HG03025 (cell line): ENCODE results near the gene MCRIP1.

Experiments used
- ATAC-seq: cut with Tn5 transposase; IDR thresholded peaks from one replicate; pipeline ENCODE4 v1.9.1; 2021; ENCODE audit warnings: mild to moderate bottlenecking, moderate library complexity; ENCODE audit not compliant: unreplicated experiment, low FRiP score

MCRIP1 gene

GRCh38 chr17:81807210-81807719, 25.8 kb downstream of the MCRIP1 start:
- no peak for ATAC-seq

GRCh38 chr17:81806461-81807209, 26.5 kb downstream of the MCRIP1 start:
- ATAC-seq, result no peak

GRCh38 chr17:81805707-81806460, 27.2 kb downstream of the MCRIP1 start:
- no peak for ATAC-seq

DNA sequence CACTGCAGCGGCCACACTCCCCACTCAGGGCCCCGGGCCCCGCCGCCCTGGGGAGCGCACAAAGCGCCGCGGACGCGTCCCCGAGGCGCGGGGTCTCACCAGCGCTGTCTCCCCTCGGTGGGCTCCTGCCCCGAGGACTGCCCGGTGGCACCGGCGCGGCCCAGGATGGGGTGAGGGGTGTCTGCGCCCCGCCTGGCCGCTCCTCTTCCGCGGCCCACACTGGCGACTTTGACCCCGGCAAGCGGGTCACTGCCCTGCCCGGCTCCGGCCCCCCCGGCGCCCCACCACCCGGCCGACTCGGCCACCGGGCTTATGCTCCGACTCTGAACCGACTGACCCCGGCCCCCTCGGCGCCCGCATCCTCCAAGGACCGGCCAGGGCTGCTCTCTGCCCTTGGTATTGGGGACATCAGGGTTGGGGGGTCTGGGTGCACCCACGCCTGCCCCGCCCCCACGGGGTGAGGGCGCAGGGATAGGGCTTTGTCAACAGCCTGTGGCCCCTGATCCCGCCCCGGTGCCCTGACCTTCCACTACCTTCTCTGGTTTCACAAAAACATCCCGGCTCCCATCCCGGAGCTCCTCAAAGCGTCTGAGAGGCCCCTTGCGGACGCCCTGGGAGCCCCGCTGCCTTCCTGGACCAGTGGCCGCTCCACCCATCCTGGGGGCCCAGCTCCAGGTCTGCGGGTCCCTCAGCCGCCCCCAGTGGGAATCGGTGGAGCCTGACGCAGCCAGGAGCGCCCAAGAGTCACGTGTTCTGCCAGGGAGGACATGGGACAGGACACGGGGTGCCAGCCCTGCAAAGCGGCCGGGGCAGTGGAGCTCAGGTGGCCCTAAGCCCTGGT, 28.3 kb downstream of the MCRIP1 start:
- no peak for ATAC-seq

DNA sequence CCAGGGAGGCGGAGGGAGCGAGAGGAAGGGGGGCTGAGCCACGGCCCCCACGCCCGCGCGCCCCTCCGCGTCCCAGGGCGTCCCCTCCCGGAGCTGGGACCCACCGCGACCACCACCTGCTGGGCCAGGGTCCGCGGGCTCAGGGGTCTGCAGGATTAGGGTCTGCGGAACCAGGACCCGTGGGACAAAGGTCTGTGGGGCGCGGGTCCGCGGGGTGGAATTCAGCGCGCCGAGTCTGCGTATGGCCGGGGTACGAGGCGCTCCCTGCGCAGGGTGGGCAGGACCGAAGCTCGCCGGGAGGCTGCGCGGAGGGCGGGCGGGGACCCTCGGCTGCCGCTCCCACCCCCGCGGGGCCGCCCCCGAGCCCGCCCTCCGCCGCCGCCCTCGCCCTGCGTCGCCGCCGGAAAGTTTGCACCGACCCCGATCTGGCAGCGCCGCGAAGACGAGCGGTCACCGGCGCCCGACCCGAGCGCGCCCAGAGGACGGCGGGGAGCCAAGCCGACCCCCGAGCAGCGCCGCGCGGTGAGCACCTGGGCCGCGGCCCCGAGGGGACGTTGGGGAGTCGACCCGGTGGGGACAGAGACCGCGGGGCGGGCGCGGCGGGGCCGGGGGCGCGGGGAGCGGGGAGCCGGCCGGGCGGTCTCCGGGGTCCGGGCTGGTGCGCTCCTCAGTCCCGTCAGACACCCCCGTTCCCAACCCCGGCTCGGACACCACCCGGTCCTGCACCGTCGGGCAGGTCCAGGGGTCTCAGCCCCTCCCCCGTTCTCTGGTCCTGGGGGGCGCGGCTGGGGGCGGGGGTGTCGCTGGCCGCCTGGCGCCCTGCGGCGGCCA, 29.1 kb downstream of the MCRIP1 start, which contains the start of gene GCGR:
GCGR (plus strand) TSS at position 423 of the 831 bp plus-strand sequence. CDS start 4,869 bp downstream, outside the sequence.
- ATAC-seq, result no peak

DNA sequence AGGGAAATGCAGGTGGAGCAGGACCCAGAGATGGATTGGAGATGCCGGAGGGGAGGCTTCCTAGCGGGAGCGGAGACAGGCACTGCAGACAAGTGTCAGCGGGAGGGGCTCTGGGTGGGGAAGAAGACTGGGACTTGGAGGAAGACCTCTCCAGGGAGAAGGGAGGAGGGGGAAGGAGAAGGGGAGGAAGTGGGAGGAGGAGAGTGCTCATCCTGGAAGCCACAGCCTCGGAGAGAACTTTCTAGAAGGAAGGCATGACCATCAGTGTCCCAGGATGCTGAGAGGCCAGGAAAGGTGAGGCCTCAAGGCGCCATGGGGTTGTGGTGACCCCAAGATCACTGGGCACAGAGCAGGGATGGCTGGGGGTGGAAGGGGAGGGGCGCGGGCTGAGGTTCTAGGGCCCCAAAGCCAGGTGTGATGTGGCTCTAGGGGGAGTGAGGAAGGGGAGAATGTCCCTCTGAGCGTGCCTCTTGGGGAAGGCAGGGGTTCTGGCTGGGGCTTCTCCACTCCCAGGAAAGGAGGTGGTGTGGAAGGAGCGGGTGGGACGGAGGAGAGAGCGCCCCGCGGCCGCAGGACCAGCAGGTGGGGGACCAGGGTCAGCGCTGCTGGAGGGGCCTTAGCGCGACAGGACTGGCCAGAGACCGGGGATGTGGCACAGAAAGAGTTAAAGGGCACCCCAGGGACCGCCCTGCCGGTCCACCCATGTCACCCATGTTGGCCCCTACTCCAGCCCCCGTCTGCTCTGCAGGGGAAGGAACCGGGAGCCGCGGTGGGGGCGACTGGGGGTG, 30.0 kb downstream of the MCRIP1 start:
- no peak for ATAC-seq

DNA sequence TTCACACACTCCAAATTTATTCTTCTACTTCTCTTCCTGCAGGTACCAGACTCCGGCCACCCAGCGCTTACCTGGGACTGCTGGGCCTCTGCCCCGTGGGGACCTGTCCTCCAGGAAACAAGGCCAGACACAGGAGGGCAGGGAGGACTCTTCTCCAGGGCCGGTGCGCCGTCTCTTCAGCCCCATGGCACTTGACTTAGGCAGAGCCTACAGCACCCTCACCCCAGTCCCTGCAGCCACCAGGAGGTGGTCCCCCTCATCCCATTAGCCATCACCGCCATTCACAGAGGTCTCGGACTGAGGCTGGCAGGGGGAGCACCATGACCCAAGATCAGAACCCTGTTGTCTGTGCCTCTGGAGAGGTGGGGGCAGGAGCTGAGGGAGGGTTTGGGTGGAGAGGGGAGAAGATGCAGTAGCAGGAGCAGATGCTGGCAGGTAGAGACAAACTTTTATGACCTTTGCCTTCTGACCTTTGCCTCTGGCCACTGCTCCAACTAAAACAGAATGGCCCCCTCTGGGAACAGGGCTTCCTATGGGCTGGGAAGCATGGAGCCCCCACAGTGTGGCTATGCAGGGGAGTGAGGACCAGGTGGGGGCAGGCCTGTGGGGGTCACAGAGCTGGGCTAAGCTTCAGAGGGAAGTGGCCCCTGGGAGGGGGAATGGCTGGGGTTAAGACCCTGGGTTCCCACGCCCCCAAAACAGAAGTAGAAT, 30.9 kb downstream of the MCRIP1 start:
- ATAC-seq, result no peak

DNA sequence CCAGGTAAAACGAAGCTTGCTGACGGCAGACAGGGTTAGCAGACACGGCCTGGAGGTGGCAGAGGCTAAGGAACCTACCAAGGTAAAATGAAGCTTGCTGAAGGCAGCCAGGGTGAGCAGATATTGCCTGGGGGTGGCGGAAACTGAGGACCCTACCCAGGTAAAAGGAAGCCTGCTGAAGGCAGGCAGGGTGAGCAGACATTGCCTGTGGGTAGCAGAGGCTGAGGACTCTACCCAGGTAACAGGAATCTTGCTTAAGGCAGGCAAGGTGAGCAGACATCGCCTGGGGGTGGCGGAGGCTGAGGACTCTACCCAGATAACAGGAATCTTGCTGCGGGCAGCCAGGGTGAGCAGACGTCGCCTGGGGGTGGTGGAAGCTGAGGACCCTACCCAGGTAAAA, 31.8 kb downstream of the MCRIP1 start:
- ATAC-seq, result no peak

DNA sequence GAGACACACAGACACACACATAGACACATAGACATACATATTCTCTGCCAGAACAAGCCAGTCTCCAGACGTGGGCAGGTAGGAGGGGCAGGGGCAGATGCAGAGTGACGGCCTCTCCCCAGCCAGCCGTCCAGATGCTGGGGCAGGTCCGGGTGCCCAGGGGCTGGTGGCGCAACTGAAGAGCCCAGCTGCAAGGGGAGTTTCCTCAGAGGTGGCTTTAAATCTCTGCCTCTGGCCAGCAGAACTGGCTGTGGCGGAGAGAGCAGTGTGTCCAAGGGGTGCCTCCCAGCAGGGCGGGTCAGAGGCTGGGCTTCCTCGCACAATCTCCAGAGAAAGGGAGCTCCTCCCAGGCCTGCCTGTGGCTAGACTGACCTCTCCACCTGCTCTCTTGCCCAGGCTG, 38.6 kb downstream of the MCRIP1 start:
- ATAC-seq, result no peak

GRCh38 chr17:81794074-81794476, 39.0 kb downstream of the MCRIP1 start:
- ATAC-seq, result no peak

DNA sequence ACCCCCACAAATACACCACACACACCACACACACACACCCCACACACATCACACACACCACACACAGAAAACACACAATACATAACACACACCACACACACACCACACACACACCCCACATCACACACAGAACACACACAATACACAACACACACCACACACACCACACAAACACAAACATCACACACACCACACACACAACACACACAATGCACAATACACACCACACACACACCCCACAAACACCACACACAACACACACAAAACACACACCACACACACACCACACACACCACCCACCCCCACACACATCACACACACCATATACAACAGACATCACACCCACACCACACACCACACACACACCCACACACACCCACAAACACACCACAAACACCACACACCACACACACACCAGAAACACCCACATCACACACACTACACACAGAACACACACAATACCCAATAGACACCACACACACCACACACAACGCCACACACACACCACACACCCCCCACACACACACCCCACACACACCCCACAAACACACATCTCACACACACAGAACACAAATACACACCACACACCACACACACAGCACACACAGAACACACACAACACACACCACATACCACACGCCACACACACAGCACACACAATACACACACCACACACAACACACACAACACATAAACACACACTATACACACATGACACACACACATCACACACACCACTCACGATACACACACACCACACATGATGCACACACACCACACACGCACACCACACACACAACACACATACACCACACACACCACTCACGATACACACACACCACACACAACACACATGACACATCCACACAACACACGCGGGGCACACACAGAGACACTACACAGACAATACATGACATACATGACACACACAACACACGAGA, 40.1 kb downstream of the MCRIP1 start:
- no peak for ATAC-seq
